HepG2 (cell line): ENCODE data around the gene TPRA1. TPM values are rescaled to one million over a fixed set of nuclear protein-coding genes. Genes with fewer than 3 reads are reported as not detected.

Source experiments
- ATAC-seq: fragments of 200-7000 bp; cut with Tn5 transposase; 3 replicates; pipeline ENCODE4 v1.9.1; 2020; ENCODE audit warnings: mild to moderate bottlenecking, moderate library complexity
- BruUV-seq: library from RNA; stranded (reverse); fragments of 400-500 nt; replicated peaks from 2 replicates; lab custom pipeline; 2021; lab: Mats Ljungman, UMichigan
- CTCF ChIA-PET: fragments of 300-600 bp; formaldehyde crosslinking; extraction: SDS; loops from one replicate; lab custom pipeline; 2021; ENCODE audit warnings: low total read pairs, inconsistent platforms, low intra/inter-chr PET ratio; lab: Yijun Ruan, JAX
- POLR2A ChIA-PET: fragments of 350-600 bp; sonication (Branson Sonifier 250); formaldehyde crosslinking; loops from one replicate; lab custom pipeline; 2020; ENCODE audit warnings: antibody characterized with exemption, inconsistent platforms; lab: Yijun Ruan, JAX
- DNase-seq: peaks from one replicate; pipeline ENCODE4 v3.0.0-alpha.2; 2015; ENCODE audit warnings: low spot score
- FAIRE-seq: peaks from 3 replicates; lab custom pipeline; 2011; peaks lifted over from hg19 to GRCh38; lab: Jason Lieb, UNC
- H2AFZ ChIP-seq: one replicate; pipeline ENCODE4 v1.6.1; 2011; ENCODE audit warnings: low read length, inconsistent platforms
- H3K27ac ChIP-seq: fragments of 300-600 bp; 3 replicates; pipeline ENCODE4 v1.8.0; 2011; ENCODE audit warnings: mixed run types, mild to moderate bottlenecking, mixed read lengths, low read length, inconsistent platforms; ENCODE audit not compliant: insufficient read depth; ENCODE audit errors: extremely low read length
- H3K27me3 ChIP-seq, 2 experiments: fragments of 200-600 bp in 1 of 2; 2 replicates in 1 of 2; 3 replicates in 1 of 2; pipeline versions ENCODE4 v1.6.0 to v1.8.0; 2011; ENCODE audit warnings: low read length in 2 of 2, mild to moderate bottlenecking in 2 of 2, moderate library complexity in 2 of 2, inconsistent platforms in 1 of 2; ENCODE audit not compliant: insufficient read depth in 2 of 2, control insufficient read depth in 1 of 2
- H3K36me3 ChIP-seq, 2 experiments: fragments of 200-600 bp in 1 of 2; replicated peaks in 1 of 2; 2 replicates in 1 of 2; 3 replicates in 1 of 2; pipeline versions ENCODE4 v1.5.1 to v1.8.0; 2011; ENCODE audit warnings: low read length in 2 of 2, inconsistent platforms in 1 of 2; ENCODE audit not compliant: insufficient read depth in 2 of 2, control insufficient read depth in 1 of 2
- H3K4me1 ChIP-seq: 2 replicates; pipeline ENCODE4 v1.5.1; 2012; ENCODE audit warnings: low read length, inconsistent platforms; ENCODE audit not compliant: insufficient read depth
- H3K4me2 ChIP-seq: 2 replicates; pipeline ENCODE4 v1.6.0; 2011; ENCODE audit warnings: low read depth, low read length, inconsistent platforms
- H3K4me3 ChIP-seq, 3 experiments: fragments of 200-600 bp in 1 of 3; sonication (generic), shearing (Covaris generic) in 1 of 3; replicated peaks in 1 of 3; 2 replicates each; pipeline ENCODE4 v1.5.1; 2011 to 2016; ENCODE audit warnings: low read length in 3 of 3, inconsistent platforms in 2 of 3, low read depth in 2 of 3, mild to moderate bottlenecking in 2 of 3, control low read depth in 1 of 3, mixed read lengths in 1 of 3; ENCODE audit not compliant: insufficient read depth in 1 of 3
- H3K79me2 ChIP-seq: one replicate; pipeline ENCODE4 v1.6.1; 2011; ENCODE audit warnings: low read length, inconsistent platforms; ENCODE audit not compliant: insufficient read depth
- H3K9ac ChIP-seq: 2 replicates; pipeline ENCODE4 v1.6.0; 2011; ENCODE audit warnings: mild to moderate bottlenecking, low read depth, low read length, inconsistent platforms; ENCODE audit not compliant: insufficient read depth
- H3K9me3 ChIP-seq: 2 replicates; pipeline ENCODE4 v1.5.1; 2012; ENCODE audit warnings: mild to moderate bottlenecking, low read length
- H4K20me1 ChIP-seq: 2 replicates; pipeline ENCODE4 v1.6.0; 2011; ENCODE audit warnings: inconsistent platforms, mild to moderate bottlenecking, low read length, moderate library complexity; ENCODE audit not compliant: insufficient read depth
- DNMT1 ChIP-seq: sonication (generic); formaldehyde crosslinking; IDR thresholded peaks from 2 replicates; pipeline ENCODE4 v1.5.1; 2020; ENCODE audit warnings: mild to moderate bottlenecking, missing genetic modification reagents
- FOXA1 ChIP-seq, 2 experiments: fragments of 450-650 bp in 1 of 2; sonication (generic) in 1 of 2; formaldehyde crosslinking in 1 of 2; IDR thresholded peaks; 2 replicates each; pipeline versions ENCODE4 v1.4.0 to v1.6.1; 2016 to 2020; ENCODE audit warnings: missing genetic modification reagents in 1 of 2
- FOXO4 ChIP-seq: sonication (generic); formaldehyde crosslinking; conservative IDR thresholded peaks from 2 replicates; pipeline ENCODE4 v1.8.1; 2023; ENCODE audit warnings: missing genetic modification reagents
- HNF4A ChIP-seq: sonication (generic); formaldehyde crosslinking; IDR thresholded peaks from 2 replicates; pipeline ENCODE4 v1.4.0; 2020; ENCODE audit warnings: missing genetic modification reagents
- HNRNPL ChIP-seq: fragments of 200-400 bp; formaldehyde crosslinking; IDR thresholded peaks from 2 replicates; pipeline ENCODE4 v1.6.1; 2017; ENCODE audit warnings: mild to moderate bottlenecking, low read depth, low read length
- JARID2 ChIP-seq: sonication (generic); formaldehyde crosslinking; IDR thresholded peaks from 2 replicates; pipeline ENCODE4 v1.8.1; 2023; ENCODE audit warnings: missing genetic modification reagents, inconsistent platforms; ENCODE audit not compliant: insufficient replicate concordance
- KDM1A ChIP-seq: IDR thresholded peaks from 2 replicates; pipeline ENCODE4 v1.6.1; 2016; ENCODE audit warnings: missing compliant biosample characterization
- KLF11 ChIP-seq: IDR thresholded peaks from 2 replicates; pipeline ENCODE4 v1.6.1; 2016; ENCODE audit warnings: missing compliant biosample characterization
- MZF1 ChIP-seq: sonication (generic); formaldehyde crosslinking; IDR thresholded peaks from 2 replicates; pipeline ENCODE4 v1.8.1; 2023; ENCODE audit warnings: mild to moderate bottlenecking, missing genetic modification reagents, borderline replicate concordance
- PHF5A ChIP-seq: IDR thresholded peaks from one replicate; pipeline ENCODE4 v1.6.1; 2018; ENCODE audit warnings: low read depth, missing genetic modification reagents; ENCODE audit not compliant: unreplicated experiment
- YEATS4 ChIP-seq: sonication (generic); formaldehyde crosslinking; IDR thresholded peaks from 2 replicates; pipeline ENCODE4 v1.4.0; 2020; ENCODE audit warnings: missing genetic modification reagents, borderline replicate concordance
- ZBTB14 ChIP-seq: sonication (generic); formaldehyde crosslinking; IDR thresholded peaks from 2 replicates; pipeline ENCODE4 v1.4.0; 2020; ENCODE audit warnings: missing genetic modification reagents
- ZC3H4 ChIP-seq: sonication (generic); formaldehyde crosslinking; IDR thresholded peaks from 2 replicates; pipeline ENCODE4 v1.4.0; 2020; ENCODE audit warnings: missing genetic modification reagents, borderline replicate concordance
- ZNF660 ChIP-seq: sonication (generic); formaldehyde crosslinking; IDR thresholded peaks from 2 replicates; pipeline ENCODE4 v1.5.1; 2020; ENCODE audit warnings: mild to moderate bottlenecking, low read depth, missing genetic modification reagents, borderline replicate concordance
- WGBS: methylation state at CpG from one replicate; pipeline ENCODE4 v1.1.6; 2017; ENCODE audit warnings: low lambda C conversion rate; 5-methylcytosine and 5-hydroxymethylcytosine counted together
- in situ Hi-C: cut with HindIII; loops from 2 replicates; pipeline ENCODE4 v1.10.0; 2017; ENCODE audit warnings: low pct_unique_long_range_greater_than_20kb; ENCODE audit not compliant: extremely low pct_ligation_motif_present
- intact Hi-C: fragments of 100-400 bp; cut with micrococcal nuclease; formaldehyde crosslinking; loops from one replicate; pipeline ENCODE4 v1.10.0; 2022; ENCODE audit not compliant: unreplicated experiment
- polyA plus RNA-seq, 8 experiments: library from polyadenylated mRNA; depleted of rRNA in 3 of 8; stranded (reverse) in 7 of 8; unstranded in 1 of 8; fragments of >200 nt; fragmentation: Illumina TruSeq in 4 of 8; extraction: Trizol in 4 of 8; gene quantifications; 2 replicates each; pipeline versions ENCODE4 v1.2.1 to v1.2.3, GENCODE V29; 2011 to 2016; ENCODE audit warnings: low read depth in 4 of 8, missing spikeins in 1 of 8, mixed read lengths in 1 of 8; ENCODE audit not compliant: insufficient read depth in 1 of 8
- total RNA-seq, 5 experiments: library from RNA; depleted of rRNA; stranded (reverse); fragments of >200 nt; fragmentation: Illumina TruSeq; extraction: Trizol; gene quantifications; 2 replicates each; pipeline ENCODE4 v1.2.3, GENCODE V29; 2016; ENCODE audit warnings: low read depth in 1 of 5
- TF ChIP-seq, protein P1 (sequence below): sonication (generic); formaldehyde crosslinking; IDR thresholded peaks from 2 replicates; pipeline ENCODE4 v1.5.1; 2020; ENCODE audit warnings: mild to moderate bottlenecking, missing genetic modification reagents, borderline replicate concordance

Gene TPRA1
- total and polyA plus RNA-seq, 2 of the 13 experiments (the other 11 are each of a cell fraction or from before 2014, with no cell fraction given) = 25.4 to 25.8 TPM

GRCh38 chr3:127542441-127542952 is 48.0 kb downstream of the TPRA1 start:
- peak; percentile 26 for ATAC-seq
- no peak for TF ChIP-seq FOXA1 (IDR thresholded peaks at IDR 0.05)
- peak; percentile 20; the same call in 1 of the 2 replicates for TF ChIP-seq FOXA1 (CRISPR knock-in tag; IDR thresholded peaks at IDR 0.05)
- no peak for TF ChIP-seq MZF1 (CRISPR knock-in tag)
- TF ChIP-seq HNF4A (CRISPR knock-in tag) = no peak
- no peak for TF ChIP-seq ZNF660
- 0 out of 2 replicates have a peak, but pooled peaks have one; percentile 39 for TF ChIP-seq HNRNPL
- TF ChIP-seq ZC3H4 (CRISPR knock-in tag) = no peak

GRCh38 chr3:127541320-127541719 is 49.2 kb downstream of the TPRA1 start:
- no peak for DNase-seq
- H3K4me3 ChIP-seq = no peak overlapping the region
- H4K20me1 ChIP-seq = no peaks in the 10 kb centered on the region
- 33% methylated on average over 5 of the region's 5 CpGs for WGBS
- no TSS peak for BruUV-seq
- intact Hi-C loops = loop anchor here (5.0 to 10.0 kb wide), 2 partner anchors 557 to 864 kb away; partner anchors contain the start of gene PLXNA1
- H3K27ac ChIP-seq = no peak overlapping the region
- no peak for FAIRE-seq
- no peak overlapping the region for H3K4me2 ChIP-seq
- no peak overlapping the region for H2AFZ ChIP-seq
- H3K9ac ChIP-seq = no peak overlapping the region
- no peaks in the 10 kb centered on the region for H3K9me3 ChIP-seq
- no peak for ATAC-seq
- CTCF ChIA-PET = no interaction called here
- no peaks in the 10 kb centered on the region for H3K36me3 ChIP-seq
- H3K79me2 ChIP-seq = no peaks in the 10 kb centered on the region
- POLR2A ChIA-PET = no interaction called here
- H3K4me1 ChIP-seq = peaks cover 35% of the 10 kb centered on the region
- in situ Hi-C loops = no loop called here
- peaks cover 4 to 35% of the 10 kb centered on the region in 2 experiments; a peak in 4 of 5 replicates for H3K27me3 ChIP-seq
- TF ChIP-seq, protein P1, sequence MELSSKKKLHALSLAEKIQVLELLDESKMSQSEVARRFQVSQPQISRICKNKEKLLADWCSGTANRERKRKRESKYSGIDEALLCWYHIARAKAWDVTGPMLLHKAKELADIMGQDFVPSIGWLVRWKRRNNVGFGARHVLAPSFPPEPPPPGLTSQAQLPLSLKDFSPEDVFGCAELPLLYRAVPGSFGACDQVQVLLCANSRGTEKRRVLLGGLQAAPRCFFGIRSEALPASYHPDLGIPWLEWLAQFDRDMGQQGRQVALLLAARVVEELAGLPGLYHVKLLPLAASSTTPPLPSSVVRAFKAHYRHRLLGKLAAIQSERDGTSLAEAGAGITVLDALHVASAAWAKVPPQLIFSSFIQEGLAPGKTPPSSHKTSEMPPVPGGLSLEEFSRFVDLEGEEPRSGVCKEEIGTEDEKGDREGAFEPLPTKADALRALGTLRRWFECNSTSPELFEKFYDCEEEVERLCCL (CRISPR knock-in tag) = no peak
- no peak for TF ChIP-seq ZBTB14 (CRISPR knock-in tag)
- no peak for TF ChIP-seq YEATS4 (CRISPR knock-in tag)
- TF ChIP-seq KDM1A (CRISPR knock-in tag) = no peak
- TF ChIP-seq DNMT1 (CRISPR knock-in tag) = no peak
- TF ChIP-seq KLF11 (CRISPR knock-in tag) = no peak
- TF ChIP-seq HNRNPL = no peak
- no peak for TF ChIP-seq FOXO4 (CRISPR knock-in tag)
- no peak for TF ChIP-seq JARID2 (CRISPR knock-in tag)
- TF ChIP-seq PHF5A (CRISPR knock-in tag) = no peak

More at GRCh38 chr3:127542441-127542952, 48.0 kb downstream of the TPRA1 start:
- intact Hi-C loops = loop anchor here (5.0 to 10.0 kb wide), 2 partner anchors 558 to 865 kb away; partner anchors contain the start of gene PLXNA1
- H3K4me2 ChIP-seq = no peak overlapping the region
- no peak overlapping the region for H3K27ac ChIP-seq
- BruUV-seq = no TSS peak
- no peaks in the 10 kb centered on the region for H3K79me2 ChIP-seq
- H3K4me3 ChIP-seq = no peak overlapping the region
- in situ Hi-C loops = no loop called here
- POLR2A ChIA-PET = no interaction called here
- H3K9ac ChIP-seq = no peak overlapping the region
- DNase-seq (peak; percentile 25), FAIRE-seq (no peak)
- no peaks in the 10 kb centered on the region for H4K20me1 ChIP-seq
- H2AFZ ChIP-seq = no peak overlapping the region
- peaks cover 46% of the 10 kb centered on the region for H3K4me1 ChIP-seq
- no peaks in the 10 kb centered on the region for H3K36me3 ChIP-seq
- no peaks in the 10 kb centered on the region for H3K9me3 ChIP-seq
- CTCF ChIA-PET = no interaction called here
- peaks cover 4 to 28% of the 10 kb centered on the region in 2 experiments; a peak in 4 of 5 replicates for H3K27me3 ChIP-seq
- 12% methylated on average over 5 of the region's 14 CpGs for WGBS
